Endothelial cell of umbilical vein (primary cell): Measurements from ENCODE around the gene SPAG4. TPM values are rescaled to one million over a fixed set of nuclear protein-coding genes. Genes with fewer than 3 reads are reported as not detected.

ENCODE experiments used
- BruUV-seq: library from RNA; stranded (reverse); fragments of 400-500 nt; replicated peaks from 2 replicates; lab custom pipeline; 2021; lab: Mats Ljungman, UMichigan
- CTCF ChIA-PET: fragments of 300-600, 350-600 bp; sonication (Branson Sonifier 250); formaldehyde crosslinking; loops from one replicate; lab custom pipeline; 2021; ENCODE audit warnings: antibody characterized with exemption, inconsistent platforms; lab: Charles Lee
- POLR2A ChIA-PET: fragments of 300-600, 350-600 bp; sonication (Branson Sonifier 250); formaldehyde crosslinking; loops from one replicate; lab custom pipeline; 2021; ENCODE audit warnings: antibody characterized with exemption, inconsistent platforms; lab: Charles Lee
- DNase-seq: peaks from one replicate; pipeline ENCODE4 v3.0.0-alpha.2; 2011; ENCODE audit warnings: low read depth, low spot score
- FAIRE-seq: peaks from 2 replicates; lab custom pipeline; 2011; peaks lifted over from hg19 to GRCh38; lab: Jason Lieb, UNC
- H2AFZ ChIP-seq: 2 replicates; pipeline ENCODE4 v1.6.0; 2012; ENCODE audit warnings: low read depth, low read length, control low read depth, inconsistent platforms
- H3K27ac ChIP-seq: 2 replicates; pipeline ENCODE4 v1.5.1; 2011; ENCODE audit warnings: low read depth, mild to moderate bottlenecking, control low read depth, low read length, moderate library complexity; ENCODE audit not compliant: insufficient read depth
- H3K27me3 ChIP-seq, 2 experiments: 2 replicates each; pipeline versions ENCODE4 v1.6.0 to v1.6.1; 2011; ENCODE audit warnings: low read length in 2 of 2, mixed read lengths in 1 of 2; ENCODE audit not compliant: control insufficient read depth in 2 of 2, insufficient read depth in 2 of 2
- H3K36me3 ChIP-seq, 2 experiments: 2 replicates in 1 of 2; 3 replicates in 1 of 2; pipeline ENCODE4 v1.5.1; 2011; ENCODE audit warnings: low read length in 2 of 2, mild to moderate bottlenecking in 1 of 2, moderate library complexity in 1 of 2; ENCODE audit not compliant: control insufficient read depth in 2 of 2, insufficient read depth in 2 of 2; ENCODE audit errors: extremely low read depth in 1 of 2
- H3K4me1 ChIP-seq: 3 replicates; pipeline ENCODE4 v1.5.1; 2011; ENCODE audit warnings: mild to moderate bottlenecking, low read length; ENCODE audit not compliant: control insufficient read depth, insufficient read depth; ENCODE audit errors: extremely low read depth
- H3K4me2 ChIP-seq: 2 replicates; pipeline ENCODE4 v1.6.1; 2011; ENCODE audit warnings: low read length, control low read depth, mixed read lengths; ENCODE audit not compliant: insufficient read depth
- H3K4me3 ChIP-seq, 3 experiments: fragments of 200-600 bp in 1 of 3; sonication (generic), shearing (Covaris generic) in 1 of 3; replicated peaks in 1 of 3; 2 replicates each; pipeline ENCODE4 v1.5.1; 2011 to 2016; ENCODE audit warnings: control low read depth in 3 of 3, low read length in 3 of 3, mild to moderate bottlenecking in 2 of 3, inconsistent platforms in 1 of 3, low read depth in 1 of 3, moderate library complexity in 1 of 3; ENCODE audit not compliant: insufficient read depth in 1 of 3
- H3K79me2 ChIP-seq: 2 replicates; pipeline ENCODE4 v1.6.0; 2012; ENCODE audit warnings: low read length, inconsistent platforms; ENCODE audit not compliant: control insufficient read depth, insufficient read depth
- H3K9ac ChIP-seq: replicated peaks from 2 replicates; pipeline ENCODE3; 2011; ENCODE audit warnings: low read length, control low read depth; ENCODE audit not compliant: insufficient read depth; ENCODE audit errors: extremely low read depth
- H3K9me1 ChIP-seq: replicated peaks from 3 replicates; pipeline ENCODE4 v1.6.0; 2011; ENCODE audit warnings: mild to moderate bottlenecking, low read length; ENCODE audit not compliant: control insufficient read depth, insufficient read depth; ENCODE audit errors: extremely low read depth
- H3K9me3 ChIP-seq: replicated peaks from 2 replicates; pipeline ENCODE4 v1.5.1; 2012; ENCODE audit warnings: low read length, inconsistent platforms; ENCODE audit not compliant: control insufficient read depth, insufficient read depth
- H4K20me1 ChIP-seq: replicated peaks from 2 replicates; pipeline ENCODE3; 2011; ENCODE audit warnings: mild to moderate bottlenecking, low read length; ENCODE audit not compliant: control insufficient read depth, insufficient read depth; ENCODE audit errors: extremely low read depth
- CTCF ChIP-seq, 2 donors: IDR thresholded peaks; 1 replicate in 1 of 2; 2 replicates in 1 of 2; pipeline ENCODE4 v1.5.1; 2011; ENCODE audit warnings: low read length in 2 of 2, mild to moderate bottlenecking in 2 of 2, moderate library complexity in 2 of 2, control low read depth in 1 of 2, inconsistent platforms in 1 of 2, low read depth in 1 of 2; ENCODE audit not compliant: insufficient read depth in 1 of 2; ENCODE audit errors: extremely low read depth in 1 of 2
- EZH2 ChIP-seq: IDR thresholded peaks from 2 replicates; pipeline ENCODE4 v1.6.1; 2012; ENCODE audit warnings: borderline replicate concordance, low read depth, mild to moderate bottlenecking, moderate library complexity, low read length, inconsistent platforms; ENCODE audit not compliant: severe bottlenecking
- FOS ChIP-seq: IDR thresholded peaks from 2 replicates; pipeline ENCODE4 v1.6.1; 2011; ENCODE audit warnings: mild to moderate bottlenecking, low read length, moderate library complexity, borderline replicate concordance; ENCODE audit not compliant: insufficient read depth
- GATA2 ChIP-seq: IDR thresholded peaks from 2 replicates; pipeline ENCODE4 v1.7.0; 2011; ENCODE audit warnings: low read depth, mild to moderate bottlenecking, moderate library complexity, mixed read lengths, low read length; ENCODE audit not compliant: insufficient read length, insufficient read depth
- JUN ChIP-seq: IDR thresholded peaks from 2 replicates; pipeline ENCODE4 v1.6.1; 2011; ENCODE audit warnings: borderline replicate concordance, low read depth; ENCODE audit not compliant: insufficient read length, insufficient read depth
- MAX ChIP-seq: IDR thresholded peaks from 2 replicates; pipeline ENCODE4 v1.6.1; 2011; ENCODE audit not compliant: insufficient read depth, insufficient read length
- MYC ChIP-seq: IDR thresholded peaks from one replicate; pipeline ENCODE4 v1.6.1; 2011; ENCODE audit warnings: mild to moderate bottlenecking, low read depth, low read length
- POLR2A ChIP-seq: IDR thresholded peaks from 2 replicates; pipeline ENCODE4 v1.6.1; 2012; ENCODE audit warnings: low read depth, mild to moderate bottlenecking, control low read depth, low read length
- POLR2AphosphoS5 ChIP-seq: IDR thresholded peaks from 2 replicates; pipeline ENCODE4 v1.6.1; 2012; ENCODE audit warnings: low read depth, mild to moderate bottlenecking, control low read depth, low read length, moderate library complexity; ENCODE audit not compliant: insufficient read depth
- dilution Hi-C: fragments of 300-500 bp; cut with MboI; formaldehyde crosslinking; loops from one replicate; pipeline ENCODE4 v1.15.0; 2019; ENCODE audit warnings: low sequenced_read_pairs; ENCODE audit not compliant: extremely low pct_ligation_motif_present
- intact Hi-C: fragments of 100-400 bp; cut with micrococcal nuclease; formaldehyde crosslinking; loops from one replicate; pipeline ENCODE4 v1.10.0; 2022
- polyA plus RNA-seq, 4 experiments: library from polyadenylated mRNA; depleted of rRNA in 3 of 4; stranded (reverse) in 3 of 4; unstranded in 1 of 4; fragments of >200 nt; gene quantifications; 2 replicates each; pipeline versions ENCODE4 v1.2.1 to v1.2.3, GENCODE V29; 2011 to 2012; ENCODE audit warnings: missing spikeins in 1 of 4
- total RNA-seq: library from RNA; stranded (reverse); gene quantifications from 2 replicates; pipeline ENCODE4 v1.2.3, GENCODE V29; 2021

The SPAG4 gene
- total and polyA plus RNA-seq, 2 donors (not counting 3 experiments of a cell fraction or from before 2014, with no cell fraction given), result 3.7 to 9.5 TPM

- H3K4me3 ChIP-seq, result peak overlapping the region; percentile 20 to 54 (median 47)
- peaks cover 25% of the 10 kb centered on the region for H3K4me1 ChIP-seq
- H3K79me2 ChIP-seq, result no peaks in the 10 kb centered on the region
- H3K27me3 ChIP-seq, result no peaks in the 10 kb centered on the region
- peak overlapping the region; percentile 2 for H2AFZ ChIP-seq
- peak overlapping the region; percentile 51 for H3K4me2 ChIP-seq
- TF ChIP-seq JUN (no peak), GATA2 (no peak), FOS (no peak), EZH2 (no peak), POLR2A (no peak), CTCF (IDR thresholded peaks at IDR 0.05; ENCODE audit: extremely low read depth in 1 of 2, insufficient read depth in 1 of 2, low read depth in 1 of 2, low read length in 2 of 2) (no peak), MYC (no peak), POLR2AphosphoS5 (no peak), MAX (no peak)
- no peaks in the 10 kb centered on the region for H4K20me1 ChIP-seq
- ChIA-PET CTCF (interaction anchor here (0.8 to 5.5 kb wide), 16 partner anchors 7 to 336 kb away, joined by 3 to 28 read pairs (median 4); partner anchors contain the start of gene SCAND1), POLR2A (interaction anchor here (0.6 kb wide), 1 partner anchor 120 kb away, joined by 3 read pairs; no protein-coding TSS in a partner anchor)
- peaks cover 0 to 2% of the 10 kb centered on the region in 2 experiments for H3K36me3 ChIP-seq
- dilution Hi-C loops (no loop called here), intact Hi-C loops (loop anchor here (1.0 to 10.0 kb wide), 6 partner anchors 76 to 446 kb away; partner anchors contain the start of genes ERGIC3, NFS1, PROCR and ROMO1)
- BruUV-seq, result no TSS peak
- H3K27ac ChIP-seq, result no peak overlapping the region
- no peaks in the 10 kb centered on the region for H3K9me3 ChIP-seq
- H3K9ac ChIP-seq, result peak overlapping the region; percentile 14
- FAIRE-seq (no peak), DNase-seq (peak; percentile 31)
- H3K9me1 ChIP-seq, result no peaks in the 10 kb centered on the region
Observed at GRCh38 chr20:35618263-35619131, 2.9 kb downstream of the SPAG4 start.
